ENCODE results near the gene FXN. TPM values are rescaled to one million over a fixed set of nuclear protein-coding genes. Genes with fewer than 3 reads are reported as not detected.

Gene FXN
- total and polyA plus RNA-seq, 2 donors (not counting 3 experiments of a cell fraction or from before 2014, with no cell fraction given): 18.2 to 21.2 TPM

GRCh38 chr9:69027355-69028097 is 8.0 kb upstream of the FXN start:
- Histone ChIP-seq H3K9ac (replicated peaks; ENCODE audit: extremely low read depth, insufficient read depth, low read length) (no peak overlapping the region), H3K4me3 (replicated peaks in 1 of 3; ENCODE audit: insufficient read depth in 1 of 3, low read depth in 1 of 3, low read length in 3 of 3) (no peak overlapping the region), H4K20me1 (replicated peaks; ENCODE audit: control insufficient read depth, extremely low read depth, insufficient read depth, low read length) (no peaks in the 10 kb centered on the region), H3K4me2 (ENCODE audit: insufficient read depth, low read length) (no peak overlapping the region), H3K9me1 (replicated peaks; ENCODE audit: control insufficient read depth, extremely low read depth, insufficient read depth, low read length) (no peaks in the 10 kb centered on the region), H3K9me3 (replicated peaks; ENCODE audit: control insufficient read depth, insufficient read depth, low read length) (no peaks in the 10 kb centered on the region), H3K27me3 (ENCODE audit: control insufficient read depth in 2 of 2, insufficient read depth in 2 of 2, low read length in 2 of 2) (peaks cover 2 to 7% of the 10 kb centered on the region in 2 experiments), H3K36me3 (ENCODE audit: control insufficient read depth in 2 of 2, extremely low read depth in 1 of 2, insufficient read depth in 2 of 2, low read length in 2 of 2) (no peaks in the 10 kb centered on the region), H2AFZ (ENCODE audit: low read depth, low read length) (no peak overlapping the region), H3K27ac (ENCODE audit: insufficient read depth, low read depth, low read length) (no peak overlapping the region), H3K4me1 (ENCODE audit: control insufficient read depth, extremely low read depth, insufficient read depth, low read length) (peaks cover 9% of the 10 kb centered on the region), H3K79me2 (ENCODE audit: control insufficient read depth, insufficient read depth, low read length) (no peaks in the 10 kb centered on the region)
- TF ChIP-seq CTCF (IDR thresholded peaks at IDR 0.05; ENCODE audit: extremely low read depth in 1 of 2, insufficient read depth in 1 of 2, low read depth in 1 of 2, low read length in 2 of 2) (peak; percentile 69 to 74), FOS (IDR thresholded peaks at IDR 0.05; ENCODE audit: borderline replicate concordance, insufficient read depth, low read length) (no peak)
- intact Hi-C loops (cut with micrococcal nuclease): loop anchor here (1.0 to 5.0 kb wide), 2 partner anchors 245 to 443 kb away; a partner anchor contains a TSS
- POLR2A ChIA-PET: interaction anchor here (0.6 kb wide), 1 partner anchor 31 kb away, joined by 5 read pairs; no protein-coding TSS in a partner anchor
- CTCF ChIA-PET: no interaction called here
- no TSS peak for BruUV-seq (replicated peaks)
- FAIRE-seq (peak; percentile 90), DNase-seq (ENCODE audit: low read depth, low spot score) (peak; percentile 53)
- dilution Hi-C loops (cut with MboI; ENCODE audit: extremely low pct_ligation_motif_present, low sequenced_read_pairs): no loop called here

GRCh38 chr9:69028754-69029153 is 6.8 kb upstream of the FXN start:
- no TSS peak for BruUV-seq (replicated peaks)
- DNase-seq (ENCODE audit: low read depth, low spot score) (no peak), FAIRE-seq (no peak)
- no peak overlapping the region for H3K27ac ChIP-seq (ENCODE audit: insufficient read depth, low read depth, low read length)
- intact Hi-C loops (cut with micrococcal nuclease) (loop anchor here (5.0 kb wide), 1 partner anchor 246 kb away; a partner anchor contains a TSS), dilution Hi-C loops (cut with MboI; ENCODE audit: extremely low pct_ligation_motif_present, low sequenced_read_pairs) (no loop called here)
- peaks cover 9% of the 10 kb centered on the region for H3K4me1 ChIP-seq (ENCODE audit: control insufficient read depth, extremely low read depth, insufficient read depth, low read length)
- H2AFZ ChIP-seq (ENCODE audit: low read depth, low read length): no peak overlapping the region
- no peaks in the 10 kb centered on the region for H3K9me1 ChIP-seq (replicated peaks; ENCODE audit: control insufficient read depth, extremely low read depth, insufficient read depth, low read length)
- no peaks in the 10 kb centered on the region for H3K9me3 ChIP-seq (replicated peaks; ENCODE audit: control insufficient read depth, insufficient read depth, low read length)
- H3K79me2 ChIP-seq (ENCODE audit: control insufficient read depth, insufficient read depth, low read length): no peaks in the 10 kb centered on the region
- ChIA-PET POLR2A (no interaction called here), CTCF (no interaction called here)
- TF ChIP-seq EZH2 (IDR thresholded peaks at IDR 0.05; ENCODE audit: borderline replicate concordance, low read depth, low read length, severe bottlenecking): no peak
- no peak for TF ChIP-seq POLR2AphosphoS5 (IDR thresholded peaks at IDR 0.05; ENCODE audit: insufficient read depth, low read depth, low read length)
- TF ChIP-seq POLR2A (IDR thresholded peaks at IDR 0.05; ENCODE audit: low read depth, low read length): no peak
- no peak for TF ChIP-seq GATA2 (IDR thresholded peaks at IDR 0.05; ENCODE audit: insufficient read depth, insufficient read length, low read depth, low read length)
- TF ChIP-seq CTCF (IDR thresholded peaks at IDR 0.05; ENCODE audit: extremely low read depth in 1 of 2, insufficient read depth in 1 of 2, low read depth in 1 of 2, low read length in 2 of 2): no peak
- TF ChIP-seq JUN (IDR thresholded peaks at IDR 0.05; ENCODE audit: borderline replicate concordance, insufficient read depth, insufficient read length, low read depth): no peak
- TF ChIP-seq FOS (IDR thresholded peaks at IDR 0.05; ENCODE audit: borderline replicate concordance, insufficient read depth, low read length): no peak
- TF ChIP-seq MYC (IDR thresholded peaks at IDR 0.05; ENCODE audit: low read depth, low read length): no peak
- TF ChIP-seq MAX (IDR thresholded peaks at IDR 0.05; ENCODE audit: insufficient read depth, insufficient read length): no peak
- H3K36me3 ChIP-seq (ENCODE audit: control insufficient read depth in 2 of 2, extremely low read depth in 1 of 2, insufficient read depth in 2 of 2, low read length in 2 of 2): no peaks in the 10 kb centered on the region
- no peak overlapping the region for H3K4me2 ChIP-seq (ENCODE audit: insufficient read depth, low read length)
- H3K4me3 ChIP-seq (replicated peaks in 1 of 3; ENCODE audit: insufficient read depth in 1 of 3, low read depth in 1 of 3, low read length in 3 of 3): no peak overlapping the region
- no peaks in the 10 kb centered on the region for H4K20me1 ChIP-seq (replicated peaks; ENCODE audit: control insufficient read depth, extremely low read depth, insufficient read depth, low read length)
- H3K9ac ChIP-seq (replicated peaks; ENCODE audit: extremely low read depth, insufficient read depth, low read length): no peak overlapping the region
- H3K27me3 ChIP-seq (ENCODE audit: control insufficient read depth in 2 of 2, insufficient read depth in 2 of 2, low read length in 2 of 2): peaks cover 2 to 5% of the 10 kb centered on the region in 2 experiments
